Trophoblast cell (in vitro differentiated cells and primary cell): ENCODE measurements around the gene CD200.

ENCODE experiments used
- DNase-seq, 2 donors: peaks; one replicate each; pipeline ENCODE4 v3.0.0-alpha.2; 2016
- H2AFZ ChIP-seq: 2 replicates; pipeline ENCODE4 v1.6.1; 2013; ENCODE audit warnings: low read length, moderate library complexity, mild to moderate bottlenecking; ENCODE audit not compliant: insufficient read depth, poor library complexity
- H2AK5ac ChIP-seq: 2 replicates; pipeline ENCODE4 v1.6.1; 2013; ENCODE audit warnings: mild to moderate bottlenecking, low read length
- H2BK120ac ChIP-seq: 2 replicates; pipeline ENCODE4 v1.6.1; 2013; ENCODE audit warnings: low read length, mild to moderate bottlenecking, moderate library complexity; ENCODE audit not compliant: insufficient read depth, poor library complexity
- H2BK12ac ChIP-seq: 2 replicates; pipeline ENCODE4 v1.6.1; 2013; ENCODE audit warnings: mild to moderate bottlenecking, low read length, moderate library complexity
- H2BK5ac ChIP-seq: 2 replicates; pipeline ENCODE4 v1.6.1; 2013; ENCODE audit warnings: low read length, low read depth, moderate library complexity, mild to moderate bottlenecking; ENCODE audit not compliant: poor library complexity
- H3K14ac ChIP-seq: 2 replicates; pipeline ENCODE4 v1.6.1; 2013; ENCODE audit warnings: mild to moderate bottlenecking, low read length
- H3K18ac ChIP-seq: 2 replicates; pipeline ENCODE4 v1.6.1; 2013; ENCODE audit warnings: mild to moderate bottlenecking, low read length
- H3K23ac ChIP-seq: 2 replicates; pipeline ENCODE4 v1.6.1; 2013; ENCODE audit warnings: low read length
- H3K27ac ChIP-seq: 2 replicates; pipeline ENCODE4 v1.5.1; 2013; ENCODE audit warnings: low read depth, mild to moderate bottlenecking, inconsistent platforms, low read length, moderate library complexity
- H3K27me3 ChIP-seq: 2 replicates; pipeline ENCODE4 v1.6.1; 2013; ENCODE audit warnings: inconsistent platforms, mild to moderate bottlenecking, low read length, moderate library complexity; ENCODE audit not compliant: insufficient read depth
- H3K36me3 ChIP-seq, 2 experiments: 1 replicate in 1 of 2; 2 replicates in 1 of 2; pipeline ENCODE4 v1.6.1; 2013; ENCODE audit warnings: low read length in 2 of 2, mild to moderate bottlenecking in 2 of 2, moderate library complexity in 1 of 2; ENCODE audit not compliant: insufficient read depth in 2 of 2, control insufficient read depth in 1 of 2
- H3K4ac ChIP-seq: 2 replicates; pipeline ENCODE4 v1.6.1; 2013; ENCODE audit warnings: low read depth, mild to moderate bottlenecking, low read length, moderate library complexity
- H3K4me1 ChIP-seq, 2 experiments: 1 replicate in 1 of 2; 2 replicates in 1 of 2; pipeline ENCODE4 v1.6.1; 2013; ENCODE audit warnings: low read length in 2 of 2, mild to moderate bottlenecking in 2 of 2, moderate library complexity in 1 of 2; ENCODE audit not compliant: insufficient read depth in 2 of 2, control insufficient read depth in 1 of 2
- H3K4me2 ChIP-seq: 2 replicates; pipeline ENCODE4 v1.6.1; 2013; ENCODE audit warnings: inconsistent platforms, mild to moderate bottlenecking, low read length, moderate library complexity
- H3K4me3 ChIP-seq: 2 replicates; pipeline ENCODE4 v1.5.1; 2013; ENCODE audit warnings: mild to moderate bottlenecking, low read depth, low read length, inconsistent platforms
- H3K79me1 ChIP-seq: one replicate; pipeline ENCODE4 v1.6.1; 2013; ENCODE audit warnings: low read length
- H3K79me2 ChIP-seq: 2 replicates; pipeline ENCODE4 v1.6.1; 2013; ENCODE audit warnings: low read length, mild to moderate bottlenecking; ENCODE audit not compliant: control insufficient read depth, insufficient read depth, poor library complexity
- H3K9ac ChIP-seq: 2 replicates; pipeline ENCODE4 v1.6.1; 2013; ENCODE audit warnings: mild to moderate bottlenecking, low read length
- H3K9me3 ChIP-seq: 2 replicates; pipeline ENCODE4 v1.6.1; 2013; ENCODE audit warnings: low read depth, mild to moderate bottlenecking, control low read depth, inconsistent platforms, low read length; ENCODE audit not compliant: insufficient read depth
- H4K12ac ChIP-seq: 2 replicates; pipeline ENCODE4 v1.6.1; 2013; ENCODE audit warnings: low read depth, mild to moderate bottlenecking, low read length, moderate library complexity
- H4K8ac ChIP-seq: 2 replicates; pipeline ENCODE4 v1.6.1; 2013; ENCODE audit warnings: low read depth, mild to moderate bottlenecking, low read length, moderate library complexity
- H4K91ac ChIP-seq: one replicate; pipeline ENCODE4 v1.6.1; 2013; ENCODE audit warnings: low read depth, mild to moderate bottlenecking, low read length, moderate library complexity
- WGBS: extraction: QIAGEN DNeasy Blood & Tissue Kit; methylation state at CpG from one replicate; pipeline ENCODE4 v1.1.7; 2013; ENCODE audit warnings: missing lambda C conversion rate; ENCODE audit not compliant: insufficient read length, insufficient coverage; ENCODE audit errors: extremely low coverage; 5-methylcytosine and 5-hydroxymethylcytosine counted together

CD200 gene

GRCh38 chr3:112339134-112339533, 6.2 kb downstream of the CD200 start:
- no peaks in the 10 kb centered on the region for H3K9me3 ChIP-seq
- H3K18ac ChIP-seq = no peak overlapping the region
- H3K79me2 ChIP-seq = no peaks in the 10 kb centered on the region
- no peak overlapping the region for H3K9ac ChIP-seq
- H2BK5ac ChIP-seq = no peak overlapping the region
- no peak overlapping the region for H3K23ac ChIP-seq
- H3K79me1 ChIP-seq = no peaks in the 10 kb centered on the region
- no peak overlapping the region for H4K91ac ChIP-seq
- H2AFZ ChIP-seq = no peak overlapping the region
- DNase-seq = no peak
- no peaks in the 10 kb centered on the region for H3K27me3 ChIP-seq
- H3K14ac ChIP-seq = no peak overlapping the region
- no peak overlapping the region for H4K12ac ChIP-seq
- H2BK12ac ChIP-seq = no peak overlapping the region
- H3K27ac ChIP-seq = no peak overlapping the region
- no peak overlapping the region for H3K4me2 ChIP-seq
- H3K36me3 ChIP-seq = no peaks in the 10 kb centered on the region
- no peaks in the 10 kb centered on the region for H3K4me1 ChIP-seq
- no peak overlapping the region for H3K4ac ChIP-seq
- H2BK120ac ChIP-seq = no peak overlapping the region
- no peak overlapping the region for H2AK5ac ChIP-seq
- H3K4me3 ChIP-seq = no peak overlapping the region
- no peak overlapping the region for H4K8ac ChIP-seq

- Histone ChIP-seq H3K36me3 (no peaks in the 10 kb centered on the region), H3K14ac (no peak overlapping the region), H3K4ac (no peak overlapping the region), H3K4me1 (no peaks in the 10 kb centered on the region), H3K79me2 (no peaks in the 10 kb centered on the region), H3K9ac (no peak overlapping the region), H4K8ac (no peak overlapping the region), H2AK5ac (no peak overlapping the region), H4K91ac (no peak overlapping the region), H3K27me3 (no peaks in the 10 kb centered on the region), H3K18ac (no peak overlapping the region), H2BK12ac (no peak overlapping the region), H3K9me3 (no peaks in the 10 kb centered on the region), H2AFZ (no peak overlapping the region), H3K23ac (no peak overlapping the region), H3K4me3 (no peak overlapping the region), H4K12ac (no peak overlapping the region), H3K27ac (no peak overlapping the region), H2BK120ac (no peak overlapping the region), H3K79me1 (no peaks in the 10 kb centered on the region), H3K4me2 (no peak overlapping the region), H2BK5ac (no peak overlapping the region)
- WGBS = no CpG with 5 or more reads among the region's 2 CpGs
- no peak for DNase-seq
These were observed 6.7 kb downstream of the CD200 start for GRCh38 chr3:112339609-112340008.

GRCh38 chr3:112341386-112341785, 8.4 kb downstream of the CD200 start:
- Histone ChIP-seq H3K9ac (no peak overlapping the region), H2BK5ac (no peak overlapping the region), H3K9me3 (no peaks in the 10 kb centered on the region), H3K4me3 (no peak overlapping the region), H3K79me1 (no peaks in the 10 kb centered on the region), H2BK12ac (no peak overlapping the region), H3K4me2 (no peak overlapping the region), H2BK120ac (no peak overlapping the region), H3K79me2 (no peaks in the 10 kb centered on the region), H3K18ac (no peak overlapping the region), H3K36me3 (no peaks in the 10 kb centered on the region), H4K91ac (no peak overlapping the region), H3K14ac (no peak overlapping the region), H2AFZ (no peak overlapping the region), H3K27ac (no peak overlapping the region), H3K27me3 (no peaks in the 10 kb centered on the region), H3K4me1 (no peaks in the 10 kb centered on the region), H3K4ac (no peak overlapping the region), H4K8ac (no peak overlapping the region), H2AK5ac (no peak overlapping the region), H4K12ac (no peak overlapping the region), H3K23ac (no peak overlapping the region)
- no CpG with 5 or more reads among the region's 2 CpGs for WGBS
- peak; percentile 55 to 75 for DNase-seq

DNA sequence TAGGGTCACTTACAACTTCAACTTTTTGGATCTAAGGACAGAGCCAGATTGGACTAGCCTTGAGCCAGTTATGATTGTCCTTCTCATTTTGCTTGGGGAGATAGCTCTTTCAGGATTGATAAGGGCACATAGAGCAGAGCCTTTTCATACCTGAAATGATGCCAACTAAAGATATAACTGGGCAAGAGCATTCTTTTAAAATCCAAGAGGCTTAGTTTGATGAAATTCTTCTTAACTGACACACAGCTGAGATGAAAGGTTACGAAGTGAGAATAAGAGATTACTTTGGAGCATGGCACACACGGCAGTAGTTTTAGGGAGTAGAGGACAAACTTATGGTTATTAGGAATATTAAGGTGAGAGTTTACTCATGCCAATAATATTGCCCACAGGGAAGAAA, 12.7 kb downstream of the CD200 start:
- H3K36me3 ChIP-seq = no peaks in the 10 kb centered on the region
- no peak overlapping the region for H3K4ac ChIP-seq
- H3K4me3 ChIP-seq = no peak overlapping the region
- no peak overlapping the region for H3K18ac ChIP-seq
- H3K79me1 ChIP-seq = no peaks in the 10 kb centered on the region
- H3K23ac ChIP-seq = no peak overlapping the region
- no peaks in the 10 kb centered on the region for H3K4me1 ChIP-seq
- H2BK5ac ChIP-seq = no peak overlapping the region
- WGBS = no CpG with 5 or more reads among the region's 2 CpGs
- H4K91ac ChIP-seq = no peak overlapping the region
- H3K9me3 ChIP-seq = no peaks in the 10 kb centered on the region
- H2BK12ac ChIP-seq = no peak overlapping the region
- peak in 1 of 2 donors; percentile 76 for DNase-seq
- H4K12ac ChIP-seq = no peak overlapping the region
- H3K9ac ChIP-seq = no peak overlapping the region
- H2BK120ac ChIP-seq = no peak overlapping the region
- H2AK5ac ChIP-seq = no peak overlapping the region
- no peak overlapping the region for H4K8ac ChIP-seq
- H3K4me2 ChIP-seq = no peak overlapping the region
- no peaks in the 10 kb centered on the region for H3K27me3 ChIP-seq
- H3K79me2 ChIP-seq = no peaks in the 10 kb centered on the region
- no peak overlapping the region for H2AFZ ChIP-seq
- no peak overlapping the region for H3K27ac ChIP-seq
- no peak overlapping the region for H3K14ac ChIP-seq
